ENCODE results near the gene ENDOG. TPM values are rescaled to one million over a fixed set of nuclear protein-coding genes. Genes with fewer than 3 reads are reported as not detected.
"Not testable (repeated sequence)": the region's sequence is repeated elsewhere in the genome, so short reads cannot be mapped to it uniquely, and the experiment has no call there.

The ENDOG gene
- total RNA-seq, 1 donor from 2014 or later = 20.5 TPM

- no peak for TF ChIP-seq CTCF (IDR thresholded peaks at IDR 0.05; ENCODE audit: insufficient read depth, low read length, poor library complexity, severe bottlenecking)
- Histone ChIP-seq H3K27me3 (ENCODE audit: control insufficient read depth, insufficient read depth, low read length) (no peaks in the 10 kb centered on the region), H3K36me3 (ENCODE audit: control insufficient read depth, insufficient read depth, low read length) (peaks cover 3% of the 10 kb centered on the region), H3K4me3 (ENCODE audit: low read depth, low read length) (no peak overlapping the region)
- no peak for DNase-seq (ENCODE audit: low read depth)
Observed at GRCh38 chr9:128792978-128793686, 25.2 kb upstream of the ENDOG start.

GRCh38 chr9:128794961-128795360 is 23.3 kb upstream of the ENDOG start:
- not testable (repeated sequence) for H3K27me3 ChIP-seq (ENCODE audit: control insufficient read depth, insufficient read depth, low read length); DNase-seq (ENCODE audit: low read depth); H3K36me3 ChIP-seq (ENCODE audit: control insufficient read depth, insufficient read depth, low read length); H3K4me3 ChIP-seq (ENCODE audit: low read depth, low read length)

- DNase-seq (ENCODE audit: low read depth) = no peak
- Histone ChIP-seq H3K27me3 (ENCODE audit: control insufficient read depth, insufficient read depth, low read length) (no peaks in the 10 kb centered on the region), H3K4me3 (ENCODE audit: low read depth, low read length) (no peak overlapping the region), H3K36me3 (ENCODE audit: control insufficient read depth, insufficient read depth, low read length) (peaks cover 4% of the 10 kb centered on the region)
- TF ChIP-seq CTCF (IDR thresholded peaks at IDR 0.05; ENCODE audit: insufficient read depth, low read length, poor library complexity, severe bottlenecking) = no peak
Observed at GRCh38 chr9:128798896-128799295, 19.4 kb upstream of the ENDOG start.

GRCh38 chr9:128800061-128800460 is 18.2 kb upstream of the ENDOG start:
- Histone ChIP-seq H3K4me3 (ENCODE audit: low read depth, low read length) (no peak overlapping the region), H3K27me3 (ENCODE audit: control insufficient read depth, insufficient read depth, low read length) (no peaks in the 10 kb centered on the region), H3K36me3 (ENCODE audit: control insufficient read depth, insufficient read depth, low read length) (peaks cover 4% of the 10 kb centered on the region)
- DNase-seq (ENCODE audit: low read depth) = no peak
- TF ChIP-seq CTCF (IDR thresholded peaks at IDR 0.05; ENCODE audit: insufficient read depth, low read length, poor library complexity, severe bottlenecking) = no peak

- no peak for TF ChIP-seq CTCF (IDR thresholded peaks at IDR 0.05; ENCODE audit: insufficient read depth, low read length, poor library complexity, severe bottlenecking)
- no peaks in the 10 kb centered on the region for H3K27me3 ChIP-seq (ENCODE audit: control insufficient read depth, insufficient read depth, low read length)
- no peak for DNase-seq (ENCODE audit: low read depth)
- no peak overlapping the region for H3K4me3 ChIP-seq (ENCODE audit: low read depth, low read length)
- H3K36me3 ChIP-seq (ENCODE audit: control insufficient read depth, insufficient read depth, low read length) = peaks cover 5% of the 10 kb centered on the region
Observed at GRCh38 chr9:128802482-128802881, 15.8 kb upstream of the ENDOG start.

GRCh38 chr9:128805661-128806060 is 12.6 kb upstream of the ENDOG start:
- peaks cover 3% of the 10 kb centered on the region for H3K36me3 ChIP-seq (ENCODE audit: control insufficient read depth, insufficient read depth, low read length)
- no peaks in the 10 kb centered on the region for H3K27me3 ChIP-seq (ENCODE audit: control insufficient read depth, insufficient read depth, low read length)
- no peak overlapping the region for H3K4me3 ChIP-seq (ENCODE audit: low read depth, low read length)
- DNase-seq (ENCODE audit: low read depth) = no peak
- no peak for TF ChIP-seq CTCF (IDR thresholded peaks at IDR 0.05; ENCODE audit: insufficient read depth, low read length, poor library complexity, severe bottlenecking)
